ENCODE data around the gene S100P. TPM values are rescaled to one million over a fixed set of nuclear protein-coding genes. Genes with fewer than 3 reads are reported as not detected.
"Not testable (repeated sequence)": the region's sequence is repeated elsewhere in the genome, so short reads cannot be mapped to it uniquely, and the experiment has no call there.

S100P gene
- total and polyA plus RNA-seq, 5 donors from 2014 or later: 1.2 to 4.1 (median 1.5) TPM; not detected in 2

DNA sequence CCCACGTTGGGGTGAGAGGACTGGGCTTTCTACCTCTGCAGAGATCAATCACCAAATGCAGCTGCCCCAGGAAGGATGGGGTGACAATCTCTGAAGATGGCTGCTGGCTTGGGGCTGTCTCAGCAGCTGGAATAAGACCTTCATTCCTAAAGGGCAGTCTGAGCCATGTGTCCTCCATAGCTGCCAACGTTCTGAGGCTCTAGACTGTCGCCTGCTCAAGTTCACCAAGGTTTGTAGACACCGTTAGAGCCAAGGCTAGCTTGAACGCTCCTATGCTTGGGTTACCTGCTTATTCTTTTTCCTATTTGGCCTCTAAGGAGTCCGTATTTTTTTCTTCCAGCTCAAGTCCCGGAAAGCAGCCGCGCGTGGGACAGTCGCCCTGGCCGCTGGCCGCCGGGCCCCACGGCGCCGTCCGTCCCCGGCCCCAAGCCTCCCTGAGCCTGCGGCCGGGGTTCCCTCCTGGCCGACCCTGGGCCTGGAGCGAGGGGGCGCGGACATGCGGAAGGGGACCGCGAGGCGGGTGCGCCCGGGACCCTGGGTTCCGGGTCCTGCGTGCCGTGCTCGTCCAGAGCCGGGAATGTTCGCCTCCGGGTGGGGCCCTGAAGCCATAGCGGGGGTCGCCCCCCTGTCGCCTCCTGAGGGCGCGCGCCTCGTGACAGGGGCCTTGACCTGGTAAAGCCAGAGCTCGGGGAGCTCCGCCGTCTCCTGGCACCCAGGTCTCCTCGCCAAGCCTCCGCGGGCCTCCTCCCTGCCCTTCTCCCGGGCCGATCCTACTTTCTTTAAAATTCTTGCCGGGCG lies 29.9 kb upstream of the S100P start:
- H3K4me1 Mint-ChIP-seq: peaks cover 0 to 14% (median 2%) of the 10 kb centered on the region in 4 donors
- Histone ChIP-seq H3K4me1 (ENCODE audit: control insufficient read depth, insufficient read depth, low read length, poor library complexity, severe bottlenecking) (peaks cover 19% of the 10 kb centered on the region), H3K27me3 (ENCODE audit: control insufficient read depth, insufficient read depth, low read length) (peaks cover 18% of the 10 kb centered on the region), H3K27ac (ENCODE audit: insufficient read depth, low read length, poor library complexity, severe bottlenecking) (no peak overlapping the region), H3K4me3 (ENCODE audit: low read depth, low read length) (no peak overlapping the region), H3K9me3 (ENCODE audit: control insufficient read depth in 2 of 2, low read length in 2 of 2) (no peaks in the 10 kb centered on the region), H3K36me3 (ENCODE audit: control insufficient read depth, insufficient read depth, low read length) (no peaks in the 10 kb centered on the region)
- H3K9me3 Mint-ChIP-seq: no peaks in the 10 kb centered on the region
- no peak for DNase-seq
- peaks cover 48% of the 10 kb centered on the region for H3K27me3 Mint-ChIP-seq
- ATAC-seq (ENCODE audit: low read depth in 2 of 2): no peak
- H3K36me3 Mint-ChIP-seq: no peaks in the 10 kb centered on the region
- H3K4me3 Mint-ChIP-seq: peak overlapping the region in 3 of 4 donors; percentile 26 to 56 (median 41)
- H3K27ac Mint-ChIP-seq: no peak overlapping the region

DNA sequence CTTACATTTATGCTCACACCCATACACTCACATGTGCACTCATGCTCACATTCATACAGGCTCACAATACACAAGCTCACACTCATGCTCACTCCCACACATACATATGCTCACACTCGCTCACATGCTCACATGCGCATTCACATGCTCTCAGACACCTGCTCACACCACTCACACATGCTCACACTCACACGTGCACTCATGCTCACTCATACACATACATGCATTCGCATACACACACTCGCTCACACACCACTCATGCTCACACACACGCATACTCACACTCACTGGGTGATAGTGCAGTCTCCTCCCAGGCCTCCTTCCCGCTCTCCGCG lies 28.4 kb upstream of the S100P start:
- Histone ChIP-seq H3K4me3 (ENCODE audit: low read depth, low read length) (no peak overlapping the region), H3K36me3 (ENCODE audit: control insufficient read depth, insufficient read depth, low read length) (no peaks in the 10 kb centered on the region), H3K27me3 (ENCODE audit: control insufficient read depth, insufficient read depth, low read length) (peaks cover 18% of the 10 kb centered on the region), H3K4me1 (ENCODE audit: control insufficient read depth, insufficient read depth, low read length, poor library complexity, severe bottlenecking) (peaks cover 12% of the 10 kb centered on the region), H3K9me3 (ENCODE audit: control insufficient read depth in 2 of 2, low read length in 2 of 2) (no peaks in the 10 kb centered on the region), H3K27ac (ENCODE audit: insufficient read depth, low read length, poor library complexity, severe bottlenecking) (no peak overlapping the region)
- no peak overlapping the region for H3K4me3 Mint-ChIP-seq
- peaks cover 0 to 3% (median 0%) of the 10 kb centered on the region in 4 donors for H3K4me1 Mint-ChIP-seq
- H3K36me3 Mint-ChIP-seq: peaks cover 6% of the 10 kb centered on the region
- H3K9me3 Mint-ChIP-seq: no peaks in the 10 kb centered on the region
- H3K27ac Mint-ChIP-seq: no peak overlapping the region
- ATAC-seq (ENCODE audit: low read depth in 2 of 2) (no peak), DNase-seq (no peak)
- H3K27me3 Mint-ChIP-seq: peaks cover 33% of the 10 kb centered on the region

DNA sequence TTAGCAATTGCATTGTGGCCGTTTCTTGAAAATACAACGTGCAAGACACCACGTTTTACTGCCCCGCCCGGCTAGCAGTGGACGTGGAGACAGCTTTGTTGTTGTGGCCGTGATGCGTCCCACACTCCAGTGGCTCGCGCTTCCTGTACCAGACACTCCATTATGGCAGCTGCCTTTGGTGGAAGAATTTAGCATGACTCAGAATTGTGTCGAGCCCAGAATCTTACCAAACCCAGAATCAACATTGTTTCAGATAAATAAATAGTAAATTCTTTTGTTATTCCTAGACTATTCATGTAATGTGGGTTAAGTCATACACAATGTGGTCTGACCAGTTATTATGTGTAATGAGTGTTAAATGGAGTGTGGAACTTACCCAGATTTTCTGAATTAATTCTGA lies 25.3 kb upstream of the S100P start:
- no peaks in the 10 kb centered on the region for H3K9me3 ChIP-seq (ENCODE audit: control insufficient read depth in 2 of 2, low read length in 2 of 2)
- peaks cover 11% of the 10 kb centered on the region for H3K27me3 Mint-ChIP-seq
- peaks cover 9% of the 10 kb centered on the region for H3K27me3 ChIP-seq (ENCODE audit: control insufficient read depth, insufficient read depth, low read length)
- peaks cover 6% of the 10 kb centered on the region for H3K36me3 Mint-ChIP-seq
- DNase-seq: no peak
- H3K27ac ChIP-seq (ENCODE audit: insufficient read depth, low read length, poor library complexity, severe bottlenecking): no peak overlapping the region
- no peak overlapping the region for H3K4me3 ChIP-seq (ENCODE audit: low read depth, low read length)
- peaks cover 12% of the 10 kb centered on the region for H3K4me1 ChIP-seq (ENCODE audit: control insufficient read depth, insufficient read depth, low read length, poor library complexity, severe bottlenecking)
- peak overlapping the region in 1 of 4 donors; percentile 33 for H3K4me3 Mint-ChIP-seq
- no peaks in the 10 kb centered on the region for H3K36me3 ChIP-seq (ENCODE audit: control insufficient read depth, insufficient read depth, low read length)
- no peak for ATAC-seq (ENCODE audit: low read depth in 2 of 2)
- H3K9me3 Mint-ChIP-seq: no peaks in the 10 kb centered on the region
- no peak overlapping the region for H3K27ac Mint-ChIP-seq
- H3K4me1 Mint-ChIP-seq: peaks cover 0 to 12% (median 3%) of the 10 kb centered on the region in 4 donors

DNA sequence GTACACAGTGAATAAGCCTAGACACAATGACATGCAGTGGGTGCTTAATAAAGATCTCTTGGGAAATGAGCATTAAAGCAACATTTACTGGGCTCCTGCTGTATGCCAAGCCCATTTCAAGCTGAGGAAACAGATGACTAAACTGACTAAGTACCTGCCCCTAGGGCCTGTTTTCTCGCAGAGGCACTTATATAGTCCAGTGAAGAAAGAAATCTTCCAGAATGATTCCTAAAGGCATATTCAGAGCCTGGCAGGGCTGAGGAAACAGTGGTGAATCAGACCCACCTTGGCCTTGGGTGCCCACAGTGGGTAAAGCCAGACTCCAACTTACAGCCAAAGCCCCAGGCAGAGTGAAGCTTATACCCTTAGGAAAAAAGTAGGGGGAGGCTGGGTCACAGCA lies 22.0 kb upstream of the S100P start:
- no peaks in the 10 kb centered on the region for H3K27me3 ChIP-seq (ENCODE audit: control insufficient read depth, insufficient read depth, low read length)
- H3K27ac ChIP-seq (ENCODE audit: insufficient read depth, low read length, poor library complexity, severe bottlenecking): no peak overlapping the region
- H3K36me3 ChIP-seq (ENCODE audit: control insufficient read depth, insufficient read depth, low read length): peaks cover 7% of the 10 kb centered on the region
- no peaks in the 10 kb centered on the region for H3K9me3 ChIP-seq (ENCODE audit: control insufficient read depth in 2 of 2, low read length in 2 of 2)
- peak overlapping the region in 2 of 4 donors; percentile 24 to 47 for H3K4me3 Mint-ChIP-seq
- DNase-seq (no peak), ATAC-seq (ENCODE audit: low read depth in 2 of 2) (no peak)
- H3K4me3 ChIP-seq (ENCODE audit: low read depth, low read length): no peak overlapping the region
- H3K27me3 Mint-ChIP-seq: peaks cover 18% of the 10 kb centered on the region
- H3K4me1 Mint-ChIP-seq: peaks cover 14 to 33% (median 27%) of the 10 kb centered on the region in 4 donors
- H3K9me3 Mint-ChIP-seq: no peaks in the 10 kb centered on the region
- peaks cover 19% of the 10 kb centered on the region for H3K36me3 Mint-ChIP-seq
- peak overlapping the region in 2 of 3 donors; percentile 11 to 16 for H3K27ac Mint-ChIP-seq
- H3K4me1 ChIP-seq (ENCODE audit: control insufficient read depth, insufficient read depth, low read length, poor library complexity, severe bottlenecking): peaks cover 23% of the 10 kb centered on the region

DNA sequence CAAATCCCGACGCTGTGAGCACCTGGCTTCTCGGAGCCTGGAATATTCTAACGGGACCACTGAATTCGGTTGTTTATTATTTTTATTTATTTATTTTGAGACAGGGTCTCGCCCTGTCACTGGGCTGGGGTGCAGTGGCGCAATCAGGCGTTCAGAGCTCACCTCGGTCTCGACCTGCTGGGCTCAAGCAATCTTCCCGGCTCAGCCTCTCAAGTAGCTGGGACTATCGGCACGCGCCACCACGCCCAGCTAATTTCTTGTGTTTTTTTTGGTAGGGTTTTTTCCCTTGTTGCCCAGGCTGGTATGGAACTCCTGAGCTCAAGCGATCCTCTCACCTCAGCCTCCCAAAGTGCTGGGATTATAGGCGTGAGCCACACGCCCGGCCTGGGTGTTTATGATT lies 21.5 kb upstream of the S100P start:
- Mint-ChIP-seq H3K27ac (peak overlapping the region in 1 of 3 donors; percentile 16), H3K4me1 (peaks cover 16 to 38% (median 31%) of the 10 kb centered on the region in 4 donors), H3K36me3 (peaks cover 20% of the 10 kb centered on the region), H3K4me3 (no peak overlapping the region), H3K27me3 (peaks cover 18% of the 10 kb centered on the region), H3K9me3 (no peaks in the 10 kb centered on the region)
- DNase-seq: no peak
- ATAC-seq (ENCODE audit: low read depth in 2 of 2): no peak
- no peaks in the 10 kb centered on the region for H3K27me3 ChIP-seq (ENCODE audit: control insufficient read depth, insufficient read depth, low read length)
- no peaks in the 10 kb centered on the region for H3K9me3 ChIP-seq (ENCODE audit: control insufficient read depth in 2 of 2, low read length in 2 of 2)
- no peak overlapping the region for H3K27ac ChIP-seq (ENCODE audit: insufficient read depth, low read length, poor library complexity, severe bottlenecking)
- peaks cover 28% of the 10 kb centered on the region for H3K4me1 ChIP-seq (ENCODE audit: control insufficient read depth, insufficient read depth, low read length, poor library complexity, severe bottlenecking)
- no peak overlapping the region for H3K4me3 ChIP-seq (ENCODE audit: low read depth, low read length)
- peaks cover 7% of the 10 kb centered on the region for H3K36me3 ChIP-seq (ENCODE audit: control insufficient read depth, insufficient read depth, low read length)

DNA sequence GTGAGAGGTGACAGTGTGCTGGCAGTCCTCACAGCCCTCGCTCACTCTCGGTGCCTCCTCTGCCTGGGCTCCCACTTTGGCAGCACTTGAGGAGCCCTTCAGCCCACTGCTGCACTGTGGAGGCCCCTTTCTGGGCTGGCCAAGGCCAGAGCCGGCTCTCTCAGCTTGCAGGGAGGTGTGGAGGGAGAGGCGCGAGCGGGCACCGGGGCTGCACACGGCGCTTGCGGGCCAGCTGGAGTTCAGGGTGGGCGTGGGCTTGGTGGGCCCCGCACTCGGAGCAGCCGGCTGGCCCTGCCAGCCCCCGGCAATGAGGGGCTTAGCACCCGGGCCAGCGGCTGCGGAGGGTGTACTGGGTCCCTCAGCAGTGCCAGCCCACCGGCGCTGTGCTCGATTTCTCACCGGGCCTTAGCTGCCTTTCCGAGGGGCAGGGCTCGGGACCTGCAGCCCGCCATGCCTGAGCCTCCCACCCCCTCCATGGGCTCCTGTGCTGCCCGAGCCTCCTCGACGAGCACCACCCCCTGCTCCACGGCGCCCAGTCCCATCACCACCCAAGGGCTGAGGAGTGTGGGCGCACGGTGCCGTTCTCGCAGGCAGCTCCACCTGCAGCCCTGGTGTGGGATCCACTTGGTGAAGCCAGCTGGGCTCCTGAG lies 21.0 kb upstream of the S100P start:
- H3K4me3 Mint-ChIP-seq: peak overlapping the region in 3 of 4 donors; percentile 97 to 100 (median 99)
- not testable (repeated sequence) for H3K9me3 ChIP-seq (ENCODE audit: control insufficient read depth in 2 of 2, low read length in 2 of 2); H3K27me3 ChIP-seq (ENCODE audit: control insufficient read depth, insufficient read depth, low read length); H3K9me3 Mint-ChIP-seq; DNase-seq; H3K36me3 ChIP-seq (ENCODE audit: control insufficient read depth, insufficient read depth, low read length); H3K4me3 ChIP-seq (ENCODE audit: low read depth, low read length); ATAC-seq (ENCODE audit: low read depth in 2 of 2)
- peak overlapping the region; percentile 79 for H3K27ac ChIP-seq (ENCODE audit: insufficient read depth, low read length, poor library complexity, severe bottlenecking)
- H3K27me3 Mint-ChIP-seq: peaks cover 18% of the 10 kb centered on the region
- peaks cover 33% of the 10 kb centered on the region for H3K4me1 ChIP-seq (ENCODE audit: control insufficient read depth, insufficient read depth, low read length, poor library complexity, severe bottlenecking)
- H3K27ac Mint-ChIP-seq: peak overlapping the region in 2 of 3 donors; percentile 93 to 97
- H3K36me3 Mint-ChIP-seq: peaks cover 25% of the 10 kb centered on the region
- peaks cover 16 to 43% (median 36%) of the 10 kb centered on the region in 4 donors for H3K4me1 Mint-ChIP-seq

DNA sequence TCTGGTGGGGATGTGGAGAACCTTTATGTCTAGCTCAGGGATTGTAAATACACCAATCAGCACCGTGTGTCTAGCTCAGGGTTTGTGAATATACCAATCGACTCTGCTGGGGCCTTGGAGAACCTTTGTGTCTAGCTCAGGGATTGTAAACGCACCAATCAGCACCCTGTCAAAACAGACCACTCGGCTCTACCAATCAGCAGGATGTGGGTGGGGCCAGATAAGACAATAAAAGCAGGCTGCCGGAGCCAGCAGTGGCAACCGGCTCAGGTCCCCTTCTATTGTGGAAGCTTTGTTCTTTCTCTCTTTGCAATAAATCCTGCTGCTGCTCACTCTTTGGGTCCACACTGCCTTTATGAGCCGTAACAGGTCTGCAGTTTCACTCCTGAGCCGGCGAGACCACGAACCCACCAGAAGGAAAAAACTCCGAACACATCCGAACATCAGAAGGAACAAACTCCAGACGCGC lies 20.5 kb upstream of the S100P start:
- Histone ChIP-seq H3K27ac (ENCODE audit: insufficient read depth, low read length, poor library complexity, severe bottlenecking) (peak overlapping the region; percentile 79), H3K4me1 (ENCODE audit: control insufficient read depth, insufficient read depth, low read length, poor library complexity, severe bottlenecking) (peaks cover 33% of the 10 kb centered on the region), H3K4me3 (ENCODE audit: low read depth, low read length) (peak overlapping the region; percentile 68)
- H3K9me3 ChIP-seq (ENCODE audit: control insufficient read depth in 2 of 2, low read length in 2 of 2); H3K27me3 ChIP-seq (ENCODE audit: control insufficient read depth, insufficient read depth, low read length); ATAC-seq (ENCODE audit: low read depth in 2 of 2); H3K9me3 Mint-ChIP-seq; H3K36me3 ChIP-seq (ENCODE audit: control insufficient read depth, insufficient read depth, low read length): not testable (repeated sequence)
- Mint-ChIP-seq H3K36me3 (peaks cover 27% of the 10 kb centered on the region), H3K27ac (peak overlapping the region; percentile 93 to 98 (median 97)), H3K4me3 (peak overlapping the region; percentile 96 to 100 (median 98)), H3K27me3 (peaks cover 14% of the 10 kb centered on the region), H3K4me1 (peaks cover 16 to 46% (median 38%) of the 10 kb centered on the region in 4 donors)
- peak in 2 of 3 donors; percentile 33 to 35 for DNase-seq

Data from CD4-positive, CD25-positive, alpha-beta regulatory T cell (primary cell).